WI38 (cell line): ENCODE data around the gene SMARCAD1.

Experiments
- H3K4me3 ChIP-seq: 2 replicates; pipeline ENCODE4 v1.5.1; 2011; ENCODE audit warnings: low read depth, mild to moderate bottlenecking, control low read depth, low read length
- TF ChIP-seq, protein P1 (sequence below): IDR thresholded peaks from 2 replicates; pipeline ENCODE4 v1.5.1; 2012; ENCODE audit warnings: low read depth, mild to moderate bottlenecking, control low read depth, low read length

The SMARCAD1 gene

DNA sequence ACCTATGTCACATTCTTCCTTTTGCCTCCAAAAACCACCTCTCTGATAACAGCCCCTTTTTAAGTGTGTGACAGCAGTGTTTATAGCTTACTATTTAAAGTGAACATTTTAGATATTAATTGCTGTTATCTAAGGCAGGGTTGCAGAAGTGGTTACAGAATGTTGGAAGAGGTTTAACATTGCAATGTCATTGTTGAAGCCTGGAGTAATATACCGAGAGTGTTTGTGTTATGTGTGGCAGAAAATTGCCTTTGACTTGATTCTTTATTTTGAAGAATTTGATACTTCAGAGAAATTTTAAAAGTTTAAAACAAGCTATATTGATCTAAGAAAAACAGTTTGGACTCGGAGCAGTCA, 37.1 kb downstream of the SMARCAD1 start:
- no peak overlapping the region for H3K4me3 ChIP-seq
- TF ChIP-seq, protein P1, sequence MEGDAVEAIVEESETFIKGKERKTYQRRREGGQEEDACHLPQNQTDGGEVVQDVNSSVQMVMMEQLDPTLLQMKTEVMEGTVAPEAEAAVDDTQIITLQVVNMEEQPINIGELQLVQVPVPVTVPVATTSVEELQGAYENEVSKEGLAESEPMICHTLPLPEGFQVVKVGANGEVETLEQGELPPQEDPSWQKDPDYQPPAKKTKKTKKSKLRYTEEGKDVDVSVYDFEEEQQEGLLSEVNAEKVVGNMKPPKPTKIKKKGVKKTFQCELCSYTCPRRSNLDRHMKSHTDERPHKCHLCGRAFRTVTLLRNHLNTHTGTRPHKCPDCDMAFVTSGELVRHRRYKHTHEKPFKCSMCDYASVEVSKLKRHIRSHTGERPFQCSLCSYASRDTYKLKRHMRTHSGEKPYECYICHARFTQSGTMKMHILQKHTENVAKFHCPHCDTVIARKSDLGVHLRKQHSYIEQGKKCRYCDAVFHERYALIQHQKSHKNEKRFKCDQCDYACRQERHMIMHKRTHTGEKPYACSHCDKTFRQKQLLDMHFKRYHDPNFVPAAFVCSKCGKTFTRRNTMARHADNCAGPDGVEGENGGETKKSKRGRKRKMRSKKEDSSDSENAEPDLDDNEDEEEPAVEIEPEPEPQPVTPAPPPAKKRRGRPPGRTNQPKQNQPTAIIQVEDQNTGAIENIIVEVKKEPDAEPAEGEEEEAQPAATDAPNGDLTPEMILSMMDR: no peak

DNA sequence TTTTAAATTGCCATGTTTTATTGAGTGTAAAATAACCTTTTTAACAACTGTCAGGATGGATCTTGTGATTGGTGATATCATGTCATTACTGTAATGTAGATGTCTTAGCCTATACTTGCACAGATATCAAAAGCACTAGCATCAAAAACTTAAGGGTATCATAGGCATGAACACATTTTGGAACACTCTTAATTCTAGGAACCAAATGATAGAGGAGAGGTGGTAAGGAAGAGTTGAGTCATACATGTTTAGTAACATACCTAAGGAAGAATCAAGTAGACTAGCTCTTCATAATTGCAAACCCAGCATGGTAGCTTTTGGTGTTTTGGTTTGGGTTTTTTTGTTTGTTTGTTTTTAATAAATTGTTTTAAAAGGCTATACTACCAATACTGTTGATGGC, 43.4 kb downstream of the SMARCAD1 start:
- H3K4me3 ChIP-seq: no peak overlapping the region
- TF ChIP-seq, protein P1: no peak

DNA sequence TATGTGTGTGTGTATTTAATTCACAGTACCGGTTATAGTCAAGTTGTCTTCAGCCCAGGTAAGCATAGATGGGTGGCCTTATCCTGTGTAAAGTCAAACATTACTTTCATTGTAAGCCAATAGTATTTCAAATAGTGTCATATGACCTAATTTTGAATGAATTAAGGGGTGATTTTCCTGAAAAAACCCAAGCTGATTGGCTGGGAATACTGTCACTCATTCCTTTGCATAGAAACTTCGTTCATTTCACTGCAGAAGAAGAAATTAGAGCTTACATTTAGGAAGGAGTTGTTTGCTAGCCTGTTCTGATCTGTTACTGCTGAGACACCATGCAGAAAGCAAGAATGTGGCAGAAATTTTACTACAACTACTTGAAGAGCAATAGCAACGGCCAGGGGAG, 45.4 kb downstream of the SMARCAD1 start:
- TF ChIP-seq, protein P1: no peak
- H3K4me3 ChIP-seq: no peak overlapping the region

DNA sequence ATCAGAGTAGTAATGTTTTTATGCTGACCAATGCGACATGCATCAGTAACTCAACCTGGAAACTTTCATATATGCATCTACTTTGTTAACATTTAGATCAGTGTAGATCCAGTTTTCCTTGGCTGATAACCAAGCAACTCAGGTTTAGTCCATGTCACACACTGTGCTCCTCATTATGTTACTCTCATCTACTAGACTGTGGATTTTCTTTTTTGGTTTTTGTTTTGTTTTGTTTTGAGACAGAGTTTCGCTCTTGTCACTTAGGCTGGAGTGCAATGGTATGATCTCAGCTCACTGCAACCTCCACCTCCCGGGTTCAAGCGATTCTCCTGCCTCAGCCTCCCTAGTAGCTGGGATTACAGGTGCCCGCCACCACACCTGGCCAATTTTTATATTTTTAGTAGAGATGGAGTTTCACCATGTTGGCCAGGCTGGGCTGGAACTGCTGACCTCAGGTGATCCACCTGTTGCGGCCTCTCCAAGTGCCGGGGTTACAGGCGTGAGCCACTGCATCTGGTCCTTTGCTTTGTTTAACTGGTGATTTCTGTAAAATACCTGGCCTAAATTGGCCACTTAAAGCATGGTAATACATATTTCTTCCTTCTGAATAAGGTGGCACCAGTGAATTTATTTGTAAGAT, 48.6 kb downstream of the SMARCAD1 start:
- TF ChIP-seq, protein P1: no peak

DNA sequence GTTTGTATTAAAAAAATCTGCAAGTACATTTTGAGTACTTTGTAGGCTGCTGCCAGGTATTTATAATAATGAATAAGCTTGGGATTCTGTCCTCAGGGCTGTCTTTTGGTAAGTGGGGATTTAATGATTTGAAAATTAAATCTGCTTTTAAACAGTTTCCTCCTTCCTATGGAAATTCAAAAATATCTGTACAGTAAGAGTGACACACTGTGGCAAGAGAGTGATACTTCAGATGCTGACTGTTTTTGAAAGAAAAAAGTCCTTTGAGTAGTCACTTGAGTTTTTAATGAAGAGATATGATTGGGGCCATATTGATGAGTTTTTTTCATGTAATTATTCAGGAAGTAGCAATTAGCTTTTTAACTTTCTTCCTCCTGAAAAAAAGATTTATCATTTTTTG, 49.2 kb downstream of the SMARCAD1 start:
- TF ChIP-seq, protein P1: no peak
- H3K4me3 ChIP-seq: no peak overlapping the region

More for the DNA sequence above, 48.6 kb downstream of the SMARCAD1 start:
- no peak overlapping the region for H3K4me3 ChIP-seq

DNA sequence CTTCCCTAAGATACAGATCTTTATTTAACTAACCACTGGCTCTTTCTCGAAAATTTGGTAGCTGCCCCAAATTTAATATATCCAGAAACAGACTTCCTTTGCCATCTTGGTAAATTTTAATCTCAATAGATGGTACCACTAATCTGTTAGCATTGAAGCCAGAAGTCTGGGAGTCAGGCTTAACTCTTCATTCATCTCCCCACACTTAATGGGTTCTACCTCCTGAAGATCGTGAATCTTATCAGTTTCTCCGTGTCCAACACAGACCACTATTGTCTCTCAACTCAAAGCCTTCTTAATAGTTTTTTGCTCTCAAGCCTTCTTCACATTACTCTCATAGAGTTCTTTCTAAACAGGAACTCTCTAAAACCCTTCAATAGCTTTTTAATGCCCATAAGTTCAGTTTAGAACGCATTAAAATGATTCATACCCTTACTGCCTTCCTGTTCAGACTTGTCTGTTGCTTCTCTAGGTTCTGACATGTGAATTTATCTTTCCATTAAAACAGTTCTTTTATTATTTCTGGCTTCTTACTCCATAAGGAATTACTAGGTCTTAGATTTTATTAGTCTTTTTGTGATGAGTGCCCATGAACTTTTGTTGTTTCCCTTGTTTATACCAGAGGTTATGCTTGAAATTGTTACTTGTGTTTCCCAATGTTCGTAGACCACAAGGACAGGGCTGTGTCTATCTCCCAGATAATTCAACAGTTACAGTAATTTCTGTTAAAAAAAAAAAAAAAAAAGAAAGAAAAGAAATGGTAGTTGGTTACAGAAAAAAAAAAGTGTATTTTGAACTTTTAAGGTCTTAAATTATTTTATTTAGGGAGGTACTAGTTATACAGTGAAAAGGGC, 54.7 kb downstream of the SMARCAD1 start:
- H3K4me3 ChIP-seq: no peak overlapping the region
- TF ChIP-seq, protein P1: no peak

DNA sequence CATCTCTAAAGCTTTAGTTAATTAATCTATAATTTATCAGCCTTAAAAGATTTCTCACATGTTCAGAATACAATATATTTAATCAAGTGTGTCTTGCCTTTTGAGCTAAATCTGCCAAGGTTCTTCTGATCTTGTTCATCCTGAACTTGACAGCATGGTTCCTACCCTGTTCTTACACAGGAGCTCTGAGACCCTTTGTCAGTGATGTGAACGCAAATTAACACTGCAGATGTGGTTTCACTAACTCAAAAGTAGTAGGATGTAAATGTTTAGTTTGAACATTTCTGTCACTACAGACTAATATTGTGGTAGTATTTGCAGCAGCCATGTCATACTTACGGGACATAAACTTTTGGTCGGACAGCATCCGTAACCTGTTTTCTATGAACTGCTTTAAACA, 59.4 kb downstream of the SMARCAD1 start:
- TF ChIP-seq, protein P1: no peak
- H3K4me3 ChIP-seq: no peak overlapping the region
